Peyer's patch (tissue), 4 donors: Measurements from ENCODE around the gene ATG10.

Experiments
- POLR2A ChIP-seq, 2 donors: fragments of 450-650 bp; IDR thresholded peaks; one replicate each; pipeline ENCODE4 v1.5.1; 2017; ENCODE audit warnings: antibody characterized with exemption in 2 of 2, mild to moderate bottlenecking in 2 of 2, moderate library complexity in 2 of 2
- TF ChIP-seq, protein P1 (sequence below), 6 experiments: fragments of 450-650 bp in 4 of 6; fragments of 200-600 bp in 2 of 6; sonication (generic) in 1 of 6; IDR thresholded peaks; one replicate each; pipeline ENCODE4 v1.5.1; 2017 to 2019; ENCODE audit warnings: antibody characterized with exemption in 6 of 6, mild to moderate bottlenecking in 3 of 6, moderate library complexity in 1 of 6

DNA sequence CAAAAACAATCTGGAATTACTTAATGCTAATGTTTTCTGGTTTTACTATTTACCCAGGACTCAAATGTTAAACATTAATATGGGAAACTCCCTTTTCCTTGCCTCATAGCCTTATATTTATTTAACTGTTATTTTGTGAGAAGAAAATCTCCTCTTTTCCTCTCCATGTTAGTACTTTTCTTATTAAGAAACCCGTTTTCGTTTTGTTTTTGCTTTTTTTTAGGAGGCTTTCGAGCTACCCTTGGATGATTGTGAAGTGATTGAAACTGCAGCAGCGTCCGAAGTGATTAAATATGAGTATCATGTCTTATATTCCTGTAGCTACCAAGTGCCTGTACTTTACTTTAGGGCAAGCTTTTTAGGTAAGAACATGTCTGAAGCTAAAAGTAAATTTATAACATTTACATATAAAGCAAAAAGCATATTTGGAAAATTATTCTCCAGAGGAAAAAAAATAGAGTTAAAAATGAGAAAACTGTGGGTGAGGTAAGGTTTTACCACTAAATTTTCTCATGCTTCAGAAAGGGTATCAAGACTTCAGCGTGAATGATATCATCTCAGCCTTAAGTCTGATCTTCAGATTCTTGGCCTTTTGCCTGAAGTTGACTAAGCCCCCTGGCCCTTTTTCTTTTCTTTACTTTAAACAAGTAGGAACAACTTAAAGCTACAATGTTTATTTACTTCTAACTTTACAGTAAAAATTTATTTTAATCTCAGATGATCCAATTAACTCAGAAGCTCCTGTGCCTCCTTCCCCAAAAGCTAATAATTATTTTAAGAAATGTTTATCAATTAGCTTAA, 192.6 kb downstream of the ATG10 start:
- TF ChIP-seq, protein P1, sequence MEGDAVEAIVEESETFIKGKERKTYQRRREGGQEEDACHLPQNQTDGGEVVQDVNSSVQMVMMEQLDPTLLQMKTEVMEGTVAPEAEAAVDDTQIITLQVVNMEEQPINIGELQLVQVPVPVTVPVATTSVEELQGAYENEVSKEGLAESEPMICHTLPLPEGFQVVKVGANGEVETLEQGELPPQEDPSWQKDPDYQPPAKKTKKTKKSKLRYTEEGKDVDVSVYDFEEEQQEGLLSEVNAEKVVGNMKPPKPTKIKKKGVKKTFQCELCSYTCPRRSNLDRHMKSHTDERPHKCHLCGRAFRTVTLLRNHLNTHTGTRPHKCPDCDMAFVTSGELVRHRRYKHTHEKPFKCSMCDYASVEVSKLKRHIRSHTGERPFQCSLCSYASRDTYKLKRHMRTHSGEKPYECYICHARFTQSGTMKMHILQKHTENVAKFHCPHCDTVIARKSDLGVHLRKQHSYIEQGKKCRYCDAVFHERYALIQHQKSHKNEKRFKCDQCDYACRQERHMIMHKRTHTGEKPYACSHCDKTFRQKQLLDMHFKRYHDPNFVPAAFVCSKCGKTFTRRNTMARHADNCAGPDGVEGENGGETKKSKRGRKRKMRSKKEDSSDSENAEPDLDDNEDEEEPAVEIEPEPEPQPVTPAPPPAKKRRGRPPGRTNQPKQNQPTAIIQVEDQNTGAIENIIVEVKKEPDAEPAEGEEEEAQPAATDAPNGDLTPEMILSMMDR (IDR thresholded peaks at IDR 0.05), result no peak
- TF ChIP-seq POLR2A (IDR thresholded peaks at IDR 0.05), result no peak
